ENCODE data around the gene GABPB1.
A peak's percentile ranks its signal among the peaks of the same experiment; 100 is the strongest.

Gene GABPB1

GRCh38 chr15:50275091-50275490 is 79.9 kb downstream of the GABPB1 start:
- no peak for DNase-seq

- no peak for DNase-seq
These were observed 87.4 kb downstream of the GABPB1 start for GRCh38 chr15:50267577-50267976.

- peak; percentile 2 to 8 for DNase-seq
These were observed 89.4 kb downstream of the GABPB1 start, which contains the start of gene HDC for GRCh38 chr15:50265620-50266019. Gene HDC (minus strand): TSS chr15:50265726. CDS start chr15:50265623, 103 bp downstream.

- no peak for DNase-seq
These were observed 92.5 kb downstream of the GABPB1 start for GRCh38 chr15:50262533-50262932.

- DNase-seq, result no peak
These were observed 93.0 kb downstream of the GABPB1 start for GRCh38 chr15:50261981-50262380.

GRCh38 chr15:50260969-50261496 is 94.0 kb downstream of the GABPB1 start:
- no peak for DNase-seq

- DNase-seq, result no peak
These were observed 95.7 kb downstream of the GABPB1 start for GRCh38 chr15:50259276-50259675.

- no peak for DNase-seq
These were observed 97.1 kb downstream of the GABPB1 start for GRCh38 chr15:50257924-50258323.

GRCh38 chr15:50257332-50257731 is 97.7 kb downstream of the GABPB1 start:
- no peak for DNase-seq

GRCh38 chr15:50256188-50257041 is 98.6 kb downstream of the GABPB1 start:
- no peak for DNase-seq

- DNase-seq, result no peak
These were observed 102.4 kb downstream of the GABPB1 start for GRCh38 chr15:50252556-50252955.

GRCh38 chr15:50251638-50252182 is 103.3 kb downstream of the GABPB1 start:
- DNase-seq, result no peak

- no peak for DNase-seq
These were observed 104.1 kb downstream of the GABPB1 start for GRCh38 chr15:50250760-50251394.

- DNase-seq, result no peak
These were observed 105.3 kb downstream of the GABPB1 start for GRCh38 chr15:50249704-50250103.

GRCh38 chr15:50248994-50249582 is 105.9 kb downstream of the GABPB1 start:
- no peak for DNase-seq

GRCh38 chr15:50247819-50248655 is 107.0 kb downstream of the GABPB1 start:
- no peak for DNase-seq

- no peak for DNase-seq
These were observed 108.4 kb downstream of the GABPB1 start for GRCh38 chr15:50246631-50247030.

- DNase-seq, result no peak
These were observed 109.9 kb downstream of the GABPB1 start for GRCh38 chr15:50244959-50245624.

GRCh38 chr15:50244153-50244552 is 110.8 kb downstream of the GABPB1 start:
- DNase-seq, result no peak

GRCh38 chr15:50241684-50242450 is 113.1 kb downstream of the GABPB1 start:
- DNase-seq, result no peak

- DNase-seq, result no peak
These were observed 116.7 kb downstream of the GABPB1 start for GRCh38 chr15:50238255-50238654.
